NCI-H510A (cell line): ENCODE measurements around the gene NTM.

Experiments
- DNase-seq: peaks from one replicate; lab custom pipeline; 2025; lab: John Stamatoyannopoulos, UW

Gene NTM

DNA sequence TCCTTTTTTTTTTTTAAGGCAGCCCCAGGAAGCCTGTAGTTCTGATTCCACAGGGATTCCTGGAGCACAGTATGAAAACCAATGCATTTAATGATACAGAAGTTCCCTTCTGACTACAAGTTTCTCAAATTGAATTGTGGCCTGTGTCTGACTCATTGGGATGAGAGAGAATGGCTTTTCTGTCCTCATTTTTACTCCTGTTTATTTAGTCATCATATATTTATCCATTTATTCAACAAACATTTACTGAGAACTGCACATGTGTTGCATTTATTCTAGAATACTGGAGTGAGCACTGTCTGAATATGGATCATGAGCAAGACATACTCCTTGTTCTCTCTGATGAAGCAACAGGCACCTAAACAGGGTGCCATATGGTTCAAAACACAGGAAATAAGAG, 231.2 kb downstream of the NTM start:
- no peak for DNase-seq

DNA sequence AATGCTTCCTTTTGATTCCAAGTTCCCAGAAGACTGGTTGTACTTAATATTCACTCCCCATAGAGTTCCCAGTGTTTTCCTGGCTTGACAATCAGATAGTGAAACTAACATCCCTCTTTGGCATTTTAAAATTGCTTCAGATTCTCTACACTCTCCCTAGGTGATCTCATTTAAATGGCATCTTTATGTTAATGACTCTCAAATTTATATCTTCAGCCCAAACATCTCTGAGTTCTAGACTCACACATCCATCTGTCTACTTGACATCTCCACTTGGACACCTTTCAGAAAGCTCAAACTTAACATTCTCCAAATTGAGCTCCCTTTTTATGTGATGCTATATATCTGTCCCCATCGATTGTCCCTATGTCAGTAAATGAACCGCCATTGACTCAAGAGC, 232.0 kb downstream of the NTM start:
- DNase-seq = no peak

DNA sequence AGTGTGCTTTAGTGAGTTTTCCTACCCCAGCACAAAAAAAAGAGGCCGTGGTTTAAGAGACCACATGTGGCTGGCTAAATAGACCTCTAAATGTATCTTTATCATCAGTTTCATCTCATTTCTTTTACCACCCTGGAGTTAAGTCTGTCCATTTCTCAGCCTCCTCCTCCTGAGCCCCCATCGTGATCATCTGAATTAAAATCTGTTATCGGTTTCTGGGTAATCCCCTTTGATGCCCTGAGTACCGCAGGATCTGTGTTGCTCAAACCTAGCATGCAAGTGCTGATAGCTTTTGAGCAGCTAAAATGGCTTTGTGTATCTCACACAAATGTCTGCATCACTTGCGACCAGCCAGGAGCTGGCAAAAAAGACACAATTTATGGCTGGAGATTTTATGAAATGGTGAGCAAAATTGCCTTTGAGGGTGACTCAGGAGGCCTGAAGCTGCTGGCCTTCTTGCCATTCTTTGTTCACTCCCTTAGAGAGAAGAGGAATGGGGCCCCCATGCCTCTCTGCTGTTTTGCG, 236.5 kb downstream of the NTM start:
- DNase-seq = no peak

DNA sequence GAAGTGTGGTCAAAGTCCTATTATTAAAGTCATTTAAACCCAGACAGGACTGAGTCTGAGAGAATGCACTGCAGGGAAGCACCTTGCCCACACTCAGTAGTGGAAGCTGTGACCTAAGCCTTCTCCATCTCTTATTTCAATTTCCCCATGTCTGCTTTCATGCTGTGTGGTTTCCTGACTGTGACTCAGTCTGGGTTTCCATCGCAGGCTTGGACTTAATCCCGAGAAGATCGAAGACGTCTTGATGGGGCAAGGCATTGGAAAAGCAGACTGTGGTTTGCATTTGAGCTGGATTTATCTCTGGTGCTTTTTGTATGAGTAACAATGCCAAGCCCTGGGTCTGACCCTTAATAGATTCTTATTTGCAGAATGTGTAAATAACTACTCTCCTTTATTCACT, 238.9 kb downstream of the NTM start:
- DNase-seq = no peak

DNA sequence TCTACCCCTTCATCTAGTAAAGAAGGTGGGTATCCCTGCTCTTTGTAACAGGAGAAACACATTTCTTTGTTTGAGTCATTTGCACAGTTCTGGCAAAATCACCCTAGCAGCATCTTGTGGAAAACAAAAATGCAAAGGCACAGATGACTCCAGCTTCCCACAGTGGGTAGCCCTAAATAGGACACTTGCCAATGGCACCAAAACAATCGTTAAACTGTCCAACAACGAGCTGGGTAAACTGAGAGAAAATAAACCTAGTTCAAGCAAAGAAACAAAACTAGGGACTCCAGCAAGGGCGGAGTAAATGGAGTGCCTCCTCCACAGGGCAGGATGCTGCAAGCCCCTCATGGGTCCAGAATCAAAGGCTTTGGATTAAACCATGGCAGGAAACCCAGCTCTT, 239.5 kb downstream of the NTM start:
- no peak for DNase-seq

DNA sequence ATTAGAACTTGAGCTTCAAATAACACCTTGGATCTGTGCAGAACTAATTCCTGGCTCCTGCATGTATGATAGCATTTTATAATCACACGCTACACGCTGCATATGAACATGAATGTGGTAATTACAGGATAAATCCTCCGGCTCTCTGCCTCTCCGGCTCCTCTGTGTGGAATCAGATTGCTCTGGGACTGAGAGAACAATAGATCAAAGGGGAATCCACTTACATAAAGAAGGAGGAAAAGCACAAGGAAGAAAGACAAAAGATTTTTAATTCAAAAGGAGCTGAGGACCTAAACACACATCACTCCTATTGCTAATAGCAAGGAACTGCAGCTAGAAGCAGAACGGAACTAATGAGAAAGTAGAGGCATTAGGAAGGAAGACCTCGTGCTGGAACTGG, 240.9 kb downstream of the NTM start:
- no peak for DNase-seq

DNA sequence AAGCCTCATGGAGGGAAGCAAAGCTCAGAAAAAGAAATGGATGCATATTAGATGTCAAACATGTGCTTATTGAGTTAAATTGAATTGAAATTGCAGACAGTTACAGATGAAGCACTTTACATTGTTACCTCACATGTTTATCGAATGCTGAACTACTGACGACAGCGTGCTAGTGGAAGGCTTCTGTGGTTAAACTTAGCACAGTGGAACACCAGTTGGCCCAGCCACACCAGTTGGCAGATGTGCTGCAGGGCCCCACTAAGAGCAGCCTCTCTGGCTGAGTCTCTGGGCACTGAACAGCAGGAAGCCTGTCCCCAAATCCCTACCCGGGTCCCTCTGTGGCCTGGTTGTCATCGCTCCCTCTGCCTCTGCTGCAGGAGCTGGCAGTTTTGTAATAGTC, 242.1 kb downstream of the NTM start:
- no peak for DNase-seq

DNA sequence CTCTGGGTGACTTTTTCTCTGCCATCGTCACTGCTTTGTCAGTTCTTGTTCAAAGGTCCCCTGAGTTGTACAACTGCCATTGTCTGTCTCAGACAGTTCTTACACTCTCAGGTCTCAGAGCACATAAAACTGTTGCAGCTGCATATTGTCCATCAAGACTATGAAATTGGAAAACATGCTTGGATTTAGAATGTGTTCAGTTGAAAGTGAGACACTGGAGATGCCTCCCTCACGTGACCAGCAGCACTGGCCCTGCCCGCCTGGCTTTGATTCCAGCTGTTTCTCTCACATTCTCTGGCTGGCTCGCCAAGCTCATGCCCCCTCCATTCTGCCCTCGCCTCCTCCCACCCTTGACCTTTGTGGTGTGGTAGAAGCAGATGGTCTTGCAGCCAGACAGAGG, 244.2 kb downstream of the NTM start:
- DNase-seq = no peak

DNA sequence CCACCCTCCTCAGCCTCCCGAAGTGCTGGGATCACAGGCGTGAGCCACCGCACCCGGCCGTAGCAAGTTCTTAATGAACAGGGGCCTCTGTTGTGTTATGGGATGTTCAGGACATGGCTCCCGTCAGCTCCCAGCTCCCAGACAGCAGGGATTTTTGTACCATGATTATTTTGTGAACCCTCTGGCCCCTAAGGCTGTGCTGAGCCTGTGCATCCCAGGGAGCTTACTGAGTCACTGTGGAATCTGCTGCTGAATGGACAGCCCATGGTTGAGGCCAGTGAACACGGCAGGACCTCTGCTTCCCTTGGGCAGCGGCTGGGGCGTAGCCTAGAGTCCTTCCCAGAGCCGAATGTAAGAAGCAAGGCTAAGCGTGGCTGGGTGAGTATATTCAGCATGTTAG, 245.2 kb downstream of the NTM start:
- no peak for DNase-seq

DNA sequence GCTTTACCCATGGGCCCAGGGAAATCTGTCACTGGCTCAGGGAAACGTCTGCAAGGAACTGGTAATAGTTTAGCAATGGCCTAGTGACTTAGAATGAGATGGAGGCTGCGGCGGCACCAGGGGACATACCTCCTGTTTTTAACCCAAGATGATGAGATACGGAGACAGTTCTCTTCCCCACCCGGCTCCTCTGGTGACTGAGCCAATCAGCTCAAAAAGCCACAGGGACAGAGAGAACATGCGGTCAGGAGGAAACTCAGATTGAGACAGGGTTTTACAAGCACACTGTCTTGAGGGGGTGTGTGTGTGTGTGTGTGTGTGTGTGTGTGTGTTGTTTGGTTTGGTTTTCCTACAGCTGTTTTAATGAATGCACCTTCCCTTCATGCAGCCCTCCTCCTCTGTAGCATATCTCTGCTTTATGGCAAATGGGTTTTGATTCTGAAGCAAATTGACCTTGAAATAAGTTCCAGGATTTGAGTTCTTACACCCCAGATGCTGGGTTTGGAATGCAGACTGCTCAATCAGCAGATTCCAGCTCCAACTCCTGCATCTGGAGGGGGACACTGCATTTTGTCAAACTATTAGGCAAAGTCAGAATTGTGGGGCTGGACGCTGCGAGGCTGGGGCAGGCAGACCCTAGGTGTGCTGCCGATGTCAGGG, 246.2 kb downstream of the NTM start:
- DNase-seq = no peak

DNA sequence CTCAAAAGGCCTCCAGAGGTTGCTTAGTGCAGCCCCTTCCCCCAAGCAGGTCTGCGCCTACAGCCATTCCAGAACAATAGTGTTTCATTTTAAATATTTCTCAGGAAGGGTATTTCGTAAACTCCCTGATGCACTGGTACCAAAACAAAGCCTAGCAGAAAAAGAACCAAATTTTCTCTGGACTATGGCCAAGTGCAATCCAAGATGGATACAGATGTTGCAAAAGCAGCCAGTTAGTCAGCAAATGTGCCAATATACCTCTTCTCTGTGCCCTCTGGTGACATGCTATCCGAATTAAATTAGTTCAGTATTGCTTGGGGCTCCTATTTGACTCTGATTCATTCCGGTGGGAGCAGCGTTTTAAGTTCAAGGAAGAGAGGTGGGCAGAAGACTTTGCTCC, 247.8 kb downstream of the NTM start:
- DNase-seq = no peak

DNA sequence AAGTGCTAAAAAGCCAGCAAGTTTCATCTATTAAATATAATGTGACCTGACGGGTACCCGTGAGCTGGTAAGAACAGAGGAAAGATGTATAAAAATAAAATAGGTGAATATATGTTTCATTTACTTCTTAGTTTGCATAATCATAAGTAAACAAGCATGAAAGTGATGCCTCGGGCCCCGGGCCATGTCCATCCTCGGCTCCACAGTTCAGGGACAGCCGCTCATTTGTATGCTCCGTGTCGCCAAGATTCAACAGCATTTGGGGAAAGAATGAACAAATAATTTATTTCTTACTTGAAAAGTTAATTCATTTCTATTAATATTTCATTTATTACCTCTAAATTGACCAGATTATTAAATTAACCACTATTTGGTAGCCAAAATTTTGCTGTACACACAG, 251.8 kb downstream of the NTM start:
- DNase-seq = no peak

DNA sequence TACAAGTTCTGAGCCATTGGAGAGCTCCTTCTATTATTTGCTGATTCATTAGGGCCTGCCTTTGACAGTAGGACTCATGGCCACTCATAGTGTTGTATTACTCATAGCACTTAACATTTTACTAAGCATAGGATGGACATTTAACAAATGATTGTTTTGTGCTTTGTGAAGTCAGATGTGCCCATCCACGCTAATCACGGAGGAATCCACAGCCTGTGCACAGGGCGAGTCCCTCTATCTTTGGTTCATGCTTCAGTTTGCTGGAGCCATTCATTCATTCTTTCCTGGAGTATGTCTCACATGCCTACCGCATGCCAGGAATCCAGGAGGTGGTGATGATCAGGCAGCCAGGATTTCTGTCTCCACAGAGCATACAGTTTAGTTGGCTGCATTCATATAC, 254.1 kb downstream of the NTM start:
- DNase-seq = no peak

DNA sequence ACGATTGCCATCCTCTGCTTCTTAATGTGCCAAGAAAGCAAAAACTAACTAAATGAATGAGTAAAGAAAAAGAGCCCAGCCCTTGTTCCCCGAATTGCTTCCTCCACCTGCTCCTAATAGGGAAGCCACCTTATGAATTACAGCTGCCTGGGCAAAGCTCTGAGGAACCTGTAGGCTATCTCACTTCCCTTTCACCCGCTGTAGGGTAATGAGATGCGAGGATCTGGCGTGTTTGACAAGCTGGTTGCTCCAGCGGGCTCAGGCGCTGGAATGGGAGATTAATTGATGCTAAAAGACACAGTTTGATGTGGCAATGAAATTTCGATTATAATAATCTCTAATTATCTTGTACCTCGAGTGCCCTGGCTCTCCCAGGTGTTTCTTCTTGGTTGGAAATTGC, 256.4 kb downstream of the NTM start:
- DNase-seq = no peak

DNA sequence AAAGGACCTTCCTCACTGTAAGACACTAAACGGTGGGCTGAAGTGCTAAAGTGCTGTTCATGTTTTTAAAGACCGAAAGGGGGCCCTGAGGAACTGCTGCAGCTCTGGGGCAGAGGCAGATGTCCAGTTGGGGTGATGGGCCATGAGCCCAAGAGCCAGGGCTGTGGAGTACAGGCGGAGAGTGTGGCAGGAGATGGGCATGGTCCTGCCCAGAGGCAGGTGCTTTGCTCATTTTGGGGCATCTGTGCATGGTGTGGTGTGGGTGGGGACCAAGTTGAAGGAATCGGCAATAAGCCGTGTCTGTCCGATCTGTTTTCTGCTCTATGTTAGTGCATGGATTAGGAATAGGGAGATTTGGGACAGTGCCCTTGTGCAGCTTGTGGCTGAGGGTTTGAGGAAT, 258.3 kb downstream of the NTM start:
- no peak for DNase-seq

DNA sequence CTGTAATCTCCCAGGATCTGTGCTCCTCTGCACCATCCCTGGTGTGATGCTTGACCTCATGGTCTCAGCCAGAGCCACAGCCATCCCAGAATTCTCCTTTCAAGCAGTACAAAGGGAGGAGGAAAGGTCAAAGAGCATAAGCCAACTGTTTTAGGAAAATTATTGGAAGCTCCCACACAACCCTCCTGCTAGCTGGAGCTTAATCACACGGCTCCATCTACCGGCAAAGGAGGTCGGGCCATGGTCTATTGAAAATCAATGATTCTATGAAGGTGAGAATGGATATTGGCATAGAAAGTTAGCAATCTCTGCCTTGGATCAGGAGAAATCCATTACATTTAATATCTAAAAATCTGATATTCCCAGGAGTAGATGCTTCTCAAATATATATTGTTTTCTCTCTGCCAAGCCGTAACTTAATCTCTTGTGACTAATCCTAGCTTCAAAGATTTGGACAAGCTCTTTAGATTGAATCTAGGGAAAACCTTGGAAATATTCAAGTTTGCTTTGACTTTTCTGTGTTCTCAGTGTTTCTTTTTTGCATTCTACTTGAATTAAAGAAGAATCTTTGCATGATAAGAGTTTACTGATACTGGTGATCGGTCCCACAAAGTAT, 259.6 kb downstream of the NTM start:
- no peak for DNase-seq

DNA sequence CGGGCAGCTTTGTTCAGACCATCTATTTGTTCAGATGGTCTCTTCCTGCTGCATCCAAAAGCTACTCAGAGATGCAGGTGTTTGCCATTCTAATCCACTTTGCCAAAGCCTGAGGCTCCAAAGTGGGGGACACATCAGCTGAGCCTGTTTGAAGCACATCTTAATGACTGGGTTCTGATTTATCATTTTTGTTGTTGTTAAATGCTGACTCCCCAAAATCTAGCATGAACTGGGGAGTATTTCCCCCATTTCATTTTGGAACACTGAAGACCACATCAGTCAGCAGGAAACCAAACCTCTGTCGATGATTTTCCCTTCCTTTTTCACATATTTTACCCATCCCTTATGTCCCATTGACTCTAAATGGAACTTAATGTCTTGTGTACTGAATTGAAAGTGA, 262.6 kb downstream of the NTM start:
- DNase-seq = no peak

DNA sequence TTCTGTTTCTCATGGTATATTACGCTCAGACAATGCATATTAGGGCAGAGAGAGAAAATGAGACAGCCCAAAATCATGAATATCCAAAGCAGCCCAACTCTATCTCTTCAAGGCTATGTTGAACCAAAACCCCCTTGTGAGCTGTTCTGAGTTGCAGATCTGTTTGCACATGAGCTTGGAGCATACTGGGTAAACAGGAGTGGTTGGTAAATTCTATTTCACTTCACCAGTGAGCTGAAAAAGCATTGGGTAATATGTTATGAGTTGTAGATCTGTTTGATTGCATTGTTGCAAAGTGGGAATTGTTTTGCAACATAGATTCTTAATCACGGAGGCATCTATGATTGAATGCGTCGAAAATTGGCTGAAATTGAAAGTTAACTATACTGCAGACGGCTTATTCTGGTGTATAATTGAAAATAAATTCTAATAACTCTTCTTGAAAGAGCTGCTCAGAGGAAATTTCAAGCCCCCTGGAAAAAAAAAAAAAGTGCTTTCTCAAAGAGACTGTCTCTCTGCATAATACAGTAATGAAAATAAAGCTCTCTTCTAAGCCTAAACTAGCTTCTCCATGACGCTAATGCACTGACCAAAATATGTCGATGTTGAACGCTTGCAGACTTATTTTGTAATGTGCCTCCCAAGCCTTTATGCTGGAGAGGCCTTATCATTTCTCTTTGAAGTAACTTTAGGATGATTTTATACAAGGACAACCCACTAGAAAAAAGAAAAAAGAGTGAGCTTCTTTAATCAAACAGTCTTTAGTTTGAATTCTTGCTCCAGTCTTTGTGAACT, 263.7 kb downstream of the NTM start:
- DNase-seq = no peak

DNA sequence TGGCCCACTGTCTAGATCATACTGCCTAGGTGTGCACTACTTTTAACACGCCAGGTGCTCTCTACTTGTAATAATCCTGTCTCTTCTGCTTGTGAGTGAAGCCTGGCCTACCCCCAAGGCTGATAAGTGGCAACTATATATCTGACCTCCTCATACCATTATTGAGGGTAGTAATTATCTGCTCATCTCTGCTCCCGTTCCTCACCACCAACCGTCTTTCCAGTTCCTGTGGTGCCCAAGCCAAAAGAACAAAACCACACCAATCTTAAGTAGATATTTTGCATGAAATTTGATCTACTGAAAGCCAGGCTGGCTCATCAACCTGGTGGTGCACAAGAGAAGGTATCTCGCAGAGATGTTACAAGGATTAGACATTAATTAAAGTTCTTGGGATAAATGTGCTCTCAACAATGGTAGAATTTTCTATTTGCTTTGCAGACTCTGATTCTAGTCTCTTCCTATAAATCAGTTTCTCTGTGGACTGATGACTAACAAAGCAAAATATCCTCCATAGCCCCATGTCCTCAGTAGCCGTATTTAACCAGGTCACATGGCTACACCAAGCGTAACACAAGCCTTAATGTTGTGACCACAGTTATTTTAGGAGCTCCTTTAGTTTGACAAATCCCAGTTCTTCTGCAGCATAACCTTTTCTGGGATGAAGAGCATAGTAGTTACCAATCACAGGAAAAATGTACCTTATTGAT, 267.2 kb downstream of the NTM start:
- no peak for DNase-seq

DNA sequence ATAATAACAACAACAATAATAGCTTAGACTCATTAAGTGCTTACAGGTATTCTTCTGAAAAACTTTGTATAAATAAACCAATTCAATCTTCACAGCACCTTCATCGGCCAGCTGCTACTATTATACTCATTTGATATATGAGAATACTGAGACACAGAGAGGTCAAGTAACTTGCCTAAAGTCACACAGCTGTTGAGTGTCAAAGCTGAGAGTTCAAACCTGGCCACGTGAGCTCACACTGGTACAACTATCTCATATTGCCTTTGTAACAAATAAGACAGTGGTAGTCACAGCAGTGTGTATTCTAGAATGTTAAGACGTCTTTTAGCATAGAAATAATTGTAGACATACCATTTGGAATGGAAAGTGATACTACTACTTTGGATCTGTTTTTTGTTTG, 268.5 kb downstream of the NTM start:
- no peak for DNase-seq

DNA sequence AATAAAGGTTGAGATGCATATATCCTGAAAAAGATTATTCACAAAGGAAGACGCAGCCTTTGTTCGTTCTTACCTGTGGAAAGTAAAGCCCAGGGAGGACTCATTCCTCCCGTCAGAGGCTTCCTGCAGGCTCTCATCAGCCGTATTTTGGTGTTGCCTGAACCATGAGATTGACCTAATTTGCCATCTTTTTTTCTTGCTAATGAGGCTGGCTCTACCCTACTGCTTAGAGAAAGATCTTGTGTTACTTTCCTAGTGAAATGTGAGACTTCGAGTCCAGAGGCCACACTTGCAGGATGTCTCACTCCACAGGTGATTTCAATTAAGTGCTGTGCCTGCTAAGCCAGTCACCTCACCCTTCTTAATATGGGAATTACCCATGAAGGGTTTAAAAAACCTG, 269.9 kb downstream of the NTM start:
- no peak for DNase-seq

DNA sequence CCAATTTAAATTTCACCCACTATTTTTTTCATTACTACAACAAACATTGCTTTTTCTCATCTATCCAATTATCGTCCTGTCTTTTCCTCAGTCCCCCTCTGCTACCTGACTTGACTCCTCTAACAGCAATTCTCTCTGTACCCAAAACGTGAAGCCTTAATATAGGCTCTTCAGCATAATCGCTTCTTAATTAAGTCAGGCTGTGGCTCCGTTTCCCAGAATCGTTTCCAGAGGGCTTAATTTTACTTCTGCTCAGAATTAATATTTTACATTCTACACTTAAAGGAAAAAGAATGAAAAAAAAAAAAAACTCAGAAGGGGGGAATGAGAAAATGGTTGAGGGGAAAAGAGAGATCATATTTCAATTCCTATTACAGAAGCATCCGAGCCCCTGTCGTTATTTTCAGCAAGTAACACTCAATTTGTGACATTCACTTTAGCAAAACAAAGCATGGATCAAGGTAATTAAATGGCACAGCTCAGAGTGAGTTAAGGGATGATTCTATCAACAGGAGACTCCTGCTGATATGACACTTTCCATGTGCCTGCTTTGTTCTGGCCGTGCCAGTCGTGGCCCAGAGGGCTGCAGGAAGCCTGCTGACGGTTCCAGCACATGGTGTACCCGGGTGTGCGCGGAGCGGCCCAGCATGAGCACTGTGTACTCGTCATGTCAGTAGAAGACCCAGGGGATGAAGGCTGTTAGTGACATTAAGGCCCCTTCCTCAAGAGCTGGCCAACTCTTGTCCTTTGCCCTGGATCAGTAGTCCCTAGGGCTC, 272.5 kb downstream of the NTM start:
- no peak for DNase-seq
